HepG2 (cell line): ENCODE results near the gene SLIT1.

ENCODE experiments used
- ATAD3A ChIP-seq: sonication (generic); formaldehyde crosslinking; IDR thresholded peaks from 2 replicates; pipeline ENCODE4 v1.4.0; 2020; ENCODE audit warnings: missing genetic modification reagents
- BHLHE40 ChIP-seq: IDR thresholded peaks from 2 replicates; pipeline ENCODE4 v1.6.1; 2011; ENCODE audit warnings: low read length, improper control_type of control experiment
- MYNN ChIP-seq: sonication (generic); formaldehyde crosslinking; IDR thresholded peaks from 2 replicates; pipeline ENCODE4 v1.4.0; 2020; ENCODE audit warnings: mild to moderate bottlenecking, low read depth, missing genetic modification reagents
- NBN ChIP-seq: fragments of 450-650 bp; conservative IDR thresholded peaks from 2 replicates; pipeline ENCODE4 v1.6.1; 2017
- NFIC ChIP-seq: IDR thresholded peaks from 2 replicates; pipeline ENCODE4 v1.6.1; 2012; ENCODE audit warnings: mild to moderate bottlenecking, low read length, inconsistent platforms
- POLR2AphosphoS5 ChIP-seq: IDR thresholded peaks from 2 replicates; pipeline ENCODE4 v1.6.1; 2012; ENCODE audit warnings: low read depth, low read length
- RERE ChIP-seq: IDR thresholded peaks from 2 replicates; pipeline ENCODE4 v1.6.1; 2016; ENCODE audit warnings: low read depth, missing genetic modification reagents, missing compliant biosample characterization
- TBP ChIP-seq: sonication (generic); formaldehyde crosslinking; IDR thresholded peaks from 2 replicates; pipeline ENCODE4 v1.5.0; 2020; ENCODE audit warnings: missing genetic modification reagents
- ZNF33A ChIP-seq: sonication (generic); formaldehyde crosslinking; IDR thresholded peaks from 2 replicates; pipeline ENCODE4 v1.5.1; 2020; ENCODE audit warnings: missing genetic modification reagents, mild to moderate bottlenecking, moderate library complexity, borderline replicate concordance
- TF ChIP-seq, protein P1 (sequence below): sonication (generic); formaldehyde crosslinking; IDR thresholded peaks from 2 replicates; pipeline ENCODE4 v1.5.0; 2020; ENCODE audit warnings: mild to moderate bottlenecking, missing genetic modification reagents, moderate library complexity
- TF ChIP-seq, protein P2 (sequence below): sonication (generic); formaldehyde crosslinking; IDR thresholded peaks from 2 replicates; pipeline ENCODE4 v1.4.0; 2020; ENCODE audit warnings: mild to moderate bottlenecking, missing genetic modification reagents

DNA sequence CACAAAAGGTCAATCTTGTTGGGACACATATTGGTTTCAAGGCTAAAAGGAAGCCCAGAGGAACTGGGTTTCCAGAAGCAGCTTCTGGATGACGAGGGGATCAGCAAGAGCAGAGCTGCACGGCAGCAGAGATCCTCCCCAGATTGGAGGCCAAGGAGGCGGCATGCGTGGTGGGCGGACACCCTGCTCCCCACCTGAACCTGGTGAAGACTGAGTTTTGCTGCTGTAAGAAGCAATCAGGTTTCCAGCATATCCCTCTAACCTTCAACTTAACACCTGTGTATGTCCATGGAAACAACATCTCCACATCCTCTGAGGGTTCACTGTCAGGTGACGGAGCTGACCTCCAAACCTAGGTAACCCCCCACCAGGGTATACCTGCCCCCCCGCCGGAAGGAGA lies 35.1 kb downstream of the SLIT1 start:
- no peak for TF ChIP-seq BHLHE40
- no peak for TF ChIP-seq TBP (CRISPR knock-in tag)
- TF ChIP-seq NBN: no peak
- TF ChIP-seq NFIC: no peak
- TF ChIP-seq, protein P1, sequence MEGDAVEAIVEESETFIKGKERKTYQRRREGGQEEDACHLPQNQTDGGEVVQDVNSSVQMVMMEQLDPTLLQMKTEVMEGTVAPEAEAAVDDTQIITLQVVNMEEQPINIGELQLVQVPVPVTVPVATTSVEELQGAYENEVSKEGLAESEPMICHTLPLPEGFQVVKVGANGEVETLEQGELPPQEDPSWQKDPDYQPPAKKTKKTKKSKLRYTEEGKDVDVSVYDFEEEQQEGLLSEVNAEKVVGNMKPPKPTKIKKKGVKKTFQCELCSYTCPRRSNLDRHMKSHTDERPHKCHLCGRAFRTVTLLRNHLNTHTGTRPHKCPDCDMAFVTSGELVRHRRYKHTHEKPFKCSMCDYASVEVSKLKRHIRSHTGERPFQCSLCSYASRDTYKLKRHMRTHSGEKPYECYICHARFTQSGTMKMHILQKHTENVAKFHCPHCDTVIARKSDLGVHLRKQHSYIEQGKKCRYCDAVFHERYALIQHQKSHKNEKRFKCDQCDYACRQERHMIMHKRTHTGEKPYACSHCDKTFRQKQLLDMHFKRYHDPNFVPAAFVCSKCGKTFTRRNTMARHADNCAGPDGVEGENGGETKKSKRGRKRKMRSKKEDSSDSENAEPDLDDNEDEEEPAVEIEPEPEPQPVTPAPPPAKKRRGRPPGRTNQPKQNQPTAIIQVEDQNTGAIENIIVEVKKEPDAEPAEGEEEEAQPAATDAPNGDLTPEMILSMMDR (CRISPR knock-in tag): no peak
- no peak for TF ChIP-seq ZNF33A (CRISPR knock-in tag)
- TF ChIP-seq, protein P2, sequence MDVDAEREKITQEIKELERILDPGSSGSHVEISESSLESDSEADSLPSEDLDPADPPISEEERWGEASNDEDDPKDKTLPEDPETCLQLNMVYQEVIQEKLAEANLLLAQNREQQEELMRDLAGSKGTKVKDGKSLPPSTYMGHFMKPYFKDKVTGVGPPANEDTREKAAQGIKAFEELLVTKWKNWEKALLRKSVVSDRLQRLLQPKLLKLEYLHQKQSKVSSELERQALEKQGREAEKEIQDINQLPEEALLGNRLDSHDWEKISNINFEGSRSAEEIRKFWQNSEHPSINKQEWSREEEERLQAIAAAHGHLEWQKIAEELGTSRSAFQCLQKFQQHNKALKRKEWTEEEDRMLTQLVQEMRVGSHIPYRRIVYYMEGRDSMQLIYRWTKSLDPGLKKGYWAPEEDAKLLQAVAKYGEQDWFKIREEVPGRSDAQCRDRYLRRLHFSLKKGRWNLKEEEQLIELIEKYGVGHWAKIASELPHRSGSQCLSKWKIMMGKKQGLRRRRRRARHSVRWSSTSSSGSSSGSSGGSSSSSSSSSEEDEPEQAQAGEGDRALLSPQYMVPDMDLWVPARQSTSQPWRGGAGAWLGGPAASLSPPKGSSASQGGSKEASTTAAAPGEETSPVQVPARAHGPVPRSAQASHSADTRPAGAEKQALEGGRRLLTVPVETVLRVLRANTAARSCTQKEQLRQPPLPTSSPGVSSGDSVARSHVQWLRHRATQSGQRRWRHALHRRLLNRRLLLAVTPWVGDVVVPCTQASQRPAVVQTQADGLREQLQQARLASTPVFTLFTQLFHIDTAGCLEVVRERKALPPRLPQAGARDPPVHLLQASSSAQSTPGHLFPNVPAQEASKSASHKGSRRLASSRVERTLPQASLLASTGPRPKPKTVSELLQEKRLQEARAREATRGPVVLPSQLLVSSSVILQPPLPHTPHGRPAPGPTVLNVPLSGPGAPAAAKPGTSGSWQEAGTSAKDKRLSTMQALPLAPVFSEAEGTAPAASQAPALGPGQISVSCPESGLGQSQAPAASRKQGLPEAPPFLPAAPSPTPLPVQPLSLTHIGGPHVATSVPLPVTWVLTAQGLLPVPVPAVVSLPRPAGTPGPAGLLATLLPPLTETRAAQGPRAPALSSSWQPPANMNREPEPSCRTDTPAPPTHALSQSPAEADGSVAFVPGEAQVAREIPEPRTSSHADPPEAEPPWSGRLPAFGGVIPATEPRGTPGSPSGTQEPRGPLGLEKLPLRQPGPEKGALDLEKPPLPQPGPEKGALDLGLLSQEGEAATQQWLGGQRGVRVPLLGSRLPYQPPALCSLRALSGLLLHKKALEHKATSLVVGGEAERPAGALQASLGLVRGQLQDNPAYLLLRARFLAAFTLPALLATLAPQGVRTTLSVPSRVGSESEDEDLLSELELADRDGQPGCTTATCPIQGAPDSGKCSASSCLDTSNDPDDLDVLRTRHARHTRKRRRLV (CRISPR knock-in tag): no peak
- TF ChIP-seq ATAD3A (CRISPR knock-in tag): no peak
- no peak for TF ChIP-seq MYNN
- TF ChIP-seq POLR2AphosphoS5: no peak
- TF ChIP-seq RERE (CRISPR knock-in tag): no peak
